A375 (cell line): ENCODE measurements around the gene CLDN2. TPM values are rescaled to one million over a fixed set of nuclear protein-coding genes. Genes with fewer than 3 reads are reported as not detected.

Experiments
- total RNA-seq: library from RNA; depleted of rRNA; stranded (reverse); fragments of >200 nt; shearing (Covaris generic); gene quantifications from 2 replicates; pipeline ENCODE4 v1.2.3, GENCODE V29; 2014; rRNA removed

The CLDN2 gene
- 0.08 and 0.11 TPM in 2 replicates for total RNA-seq

GRCh38 chrX:106919932-106920452 lies at the start of gene CLDN2:
TSS of gene CLDN2 (plus strand) at chrX:106920402. CDS start at chrX:106928229, 7,827 bp downstream.

GRCh38 chrX:106903291-106903824 lies 16.8 kb upstream of the CLDN2 start, which contains the start of gene RIPPLY1:
TSS of gene RIPPLY1 (minus strand) at chrX:106903341. CDS start at chrX:106903287, 54 bp downstream.

Other genes with a start within 250 kb of the CLDN2 start
- gene RNF128, start 193.7 kb upstream of the CLDN2 start, total RNA-seq, result 2.6 and 3.8 TPM in 2 replicates
- gene TBC1D8B, start 117.7 kb upstream of the CLDN2 start, total RNA-seq, result 0.19 and 0.56 TPM in 2 replicates
- gene RIPPLY1, start 17.1 kb upstream of the CLDN2 start, total RNA-seq, result not detected in 2 replicates
- 8.1 and 10.2 TPM in 2 replicates for gene MORC4, start 79.8 kb downstream of the CLDN2 start, total RNA-seq
- gene RBM41, start 198.4 kb downstream of the CLDN2 start, total RNA-seq, result 6.1 and 11.2 TPM in 2 replicates